Ammon's horn (tissue), 1 donor: Measurements from ENCODE around the gene SNX32.
A peak's percentile ranks its signal among the peaks of the same experiment; 100 is the strongest.

ENCODE experiments used
- DNase-seq: peaks from one replicate; pipeline ENCODE4 v3.0.0-alpha.2; 2016; ENCODE audit warnings: low spot score

The SNX32 gene

DNA sequence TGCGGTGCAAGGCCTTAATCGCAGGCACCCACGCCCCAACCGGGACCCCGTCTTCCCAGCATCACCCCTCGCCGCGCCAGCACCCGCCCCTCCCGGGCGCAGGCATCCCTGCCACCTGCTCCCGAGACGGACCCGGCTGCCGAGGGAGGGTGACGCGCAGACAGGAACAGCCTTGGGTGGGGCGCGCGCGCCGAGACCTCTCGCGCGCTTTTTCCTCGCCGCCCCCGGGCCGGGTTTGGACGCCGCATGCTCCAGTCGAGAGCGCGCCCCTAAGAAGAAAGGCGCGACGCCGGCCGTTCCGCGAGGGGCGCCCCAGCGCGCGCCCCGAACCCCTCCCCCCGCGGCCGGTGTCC is 23.7 kb downstream of the SNX32 start:
- DNase-seq = no peak

DNA sequence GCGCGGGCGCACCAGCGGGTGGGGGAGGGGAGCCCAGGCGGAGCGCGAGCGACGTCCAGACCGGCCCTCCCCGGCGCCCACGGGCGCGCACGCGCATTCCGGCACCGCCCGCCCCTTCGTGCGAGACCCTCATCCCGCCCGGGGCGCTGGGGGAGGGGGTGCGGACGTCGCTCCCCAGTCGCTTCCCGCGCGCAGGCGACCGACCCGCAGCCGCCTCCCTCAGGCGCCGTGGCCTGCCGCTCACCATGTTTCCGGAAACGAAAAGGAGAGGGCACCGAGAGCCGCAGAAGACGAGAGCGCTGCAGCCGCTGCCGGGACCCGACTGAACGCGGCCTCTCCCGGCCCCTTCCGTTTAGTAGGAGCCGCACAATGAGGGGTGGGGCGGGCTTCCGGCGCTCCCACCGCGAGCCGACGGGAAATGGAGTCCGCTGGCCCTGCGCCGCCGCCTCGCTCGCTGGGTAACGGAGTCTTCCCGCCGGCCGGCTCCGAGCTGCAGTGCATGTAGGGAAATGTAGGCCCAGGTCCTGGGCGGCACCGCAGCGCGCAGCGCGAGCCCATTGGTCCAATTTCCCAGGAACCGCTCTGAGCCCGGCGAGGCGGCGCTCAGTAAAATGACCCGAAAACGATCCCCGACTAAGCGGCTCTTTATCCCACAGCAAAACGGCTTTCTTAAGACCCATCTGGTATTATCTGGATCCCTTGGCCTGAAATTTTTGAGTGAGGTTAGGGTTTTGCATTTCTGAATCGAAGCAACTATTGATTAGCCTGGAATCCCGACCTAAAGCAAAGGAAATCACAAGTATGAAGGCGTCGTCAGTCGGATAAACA is 24.3 kb downstream of the SNX32 start, which contains the start of gene CFL1:
Gene CFL1, minus strand, starts transcription at position 328 of the 828 bp plus-strand sequence. Its CDS starts 81 bp downstream, at position 247.
- peak; percentile 98 for DNase-seq

DNA sequence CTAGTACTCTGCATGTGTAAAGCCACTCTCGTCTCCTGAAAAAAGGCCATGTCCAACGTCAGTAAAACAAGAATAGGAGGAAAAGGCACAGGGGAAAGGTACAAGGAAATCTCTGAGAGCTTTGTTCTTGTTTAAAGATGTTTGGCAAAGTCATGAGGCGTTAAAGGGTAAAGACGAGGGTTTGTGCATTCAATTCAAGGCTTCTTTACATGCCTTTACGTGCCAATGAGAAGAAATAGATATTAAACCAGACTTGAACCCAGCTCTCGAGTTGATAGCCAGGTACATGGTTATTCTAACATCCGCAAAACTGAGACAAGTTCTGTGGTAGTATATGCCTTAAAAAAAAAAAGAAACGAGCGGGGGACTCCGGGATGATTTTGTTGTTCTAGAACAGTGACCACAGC is 24.9 kb downstream of the SNX32 start:
- no peak for DNase-seq

DNA sequence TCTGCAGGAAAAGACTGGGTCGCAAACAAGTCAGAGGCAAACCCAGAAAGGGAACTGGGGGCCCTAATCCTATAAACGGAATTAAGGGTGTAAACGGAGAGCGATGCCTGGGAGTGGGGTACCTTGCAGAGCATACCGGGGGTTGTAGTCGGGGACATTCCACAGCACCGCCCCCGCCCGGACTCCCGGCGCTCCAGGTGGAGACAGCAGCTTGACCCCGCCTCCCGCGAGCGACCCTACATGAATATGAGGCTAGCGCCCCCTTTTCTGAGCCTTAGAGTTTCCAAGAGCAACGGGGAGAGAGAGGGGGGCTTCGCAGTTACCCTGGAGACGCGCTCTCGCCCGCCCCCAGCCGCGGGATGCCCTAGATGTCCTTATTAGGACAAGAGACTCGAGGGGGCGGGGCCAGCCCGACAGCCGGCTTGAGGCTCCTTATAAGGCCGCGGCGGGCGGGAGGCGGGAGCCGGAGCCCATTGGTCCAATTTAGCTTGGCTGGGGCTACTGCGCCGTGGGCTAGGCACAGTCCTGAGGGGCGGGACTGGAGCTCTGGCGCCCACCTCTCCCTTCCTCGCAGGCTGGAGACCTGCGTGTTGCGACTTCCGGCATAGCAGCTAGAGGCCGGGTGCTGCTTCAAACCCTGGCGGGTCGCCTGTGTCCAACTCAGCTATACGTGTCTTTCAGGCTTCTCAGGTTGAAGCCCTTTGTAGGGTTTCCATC is 25.5 kb downstream of the SNX32 start:
- peak; percentile 98 for DNase-seq

DNA sequence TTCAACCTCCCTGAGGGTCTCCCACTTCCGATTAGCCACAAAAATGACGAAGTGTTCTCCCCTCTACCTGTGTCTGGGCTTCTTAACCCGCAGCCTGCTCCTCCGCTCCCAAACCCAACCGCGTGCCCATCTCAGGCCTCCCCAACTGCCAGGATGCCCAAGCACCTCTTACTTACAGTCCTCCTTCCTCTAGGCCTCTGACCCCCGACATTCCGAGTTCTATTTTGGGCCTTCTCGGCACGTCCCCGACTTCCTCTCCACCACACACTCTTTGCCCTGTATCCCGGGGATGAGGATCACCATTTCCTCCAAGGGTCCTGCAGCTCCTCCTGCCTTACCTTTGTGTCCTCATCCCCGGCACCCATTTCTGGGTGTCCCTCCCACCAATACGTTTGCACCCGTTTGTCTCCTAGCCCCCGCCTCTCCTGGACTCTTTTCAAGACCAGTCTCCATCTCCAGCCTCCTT is 26.1 kb downstream of the SNX32 start:
- peak; percentile 42 for DNase-seq

DNA sequence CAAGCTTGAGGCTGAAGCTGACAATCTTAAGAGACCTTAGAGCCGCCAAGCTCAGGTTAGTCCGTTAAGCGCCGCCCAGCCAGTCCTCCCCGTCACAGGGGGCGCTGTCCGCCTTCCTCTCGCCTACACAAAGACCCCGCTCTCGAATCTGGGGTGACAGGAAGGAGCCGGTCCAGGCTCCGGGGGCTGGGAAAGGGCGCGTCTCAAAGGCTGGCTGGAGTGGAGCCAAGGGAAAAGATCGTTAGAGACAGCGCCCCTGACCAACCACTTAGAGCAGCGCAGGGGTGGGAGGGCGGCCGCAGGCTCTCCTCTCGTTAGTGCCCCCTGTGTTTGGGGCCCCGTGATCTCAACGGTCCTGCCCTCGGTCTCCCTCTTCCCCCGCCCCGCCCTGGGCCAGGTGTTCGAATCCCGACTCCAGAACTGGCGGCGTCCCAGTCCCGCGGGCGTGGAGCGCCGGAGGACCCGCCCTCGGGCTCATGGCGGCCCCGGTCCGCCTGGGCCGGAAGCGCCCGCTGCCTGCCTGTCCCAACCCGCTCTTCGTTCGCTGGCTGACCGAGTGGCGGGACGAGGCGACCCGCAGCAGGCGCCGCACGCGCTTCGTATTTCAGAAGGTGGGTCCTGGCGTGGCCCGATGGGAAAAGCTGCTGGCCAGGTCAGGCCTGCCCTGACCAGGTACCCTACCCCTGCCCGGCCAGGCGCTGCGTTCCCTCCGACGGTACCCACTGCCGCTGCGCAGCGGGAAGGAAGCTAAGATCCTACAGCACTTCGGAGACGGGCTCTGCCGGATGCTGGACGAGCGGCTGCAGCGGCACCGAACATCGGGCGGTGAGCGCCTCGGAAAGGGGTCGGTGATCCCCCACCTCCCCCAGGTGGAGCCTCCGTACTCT is 26.8 kb downstream of the SNX32 start, which contains the start of gene MUS81:
Gene MUS81, plus strand, starts transcription at position 156 of the 887 bp plus-strand sequence. Its CDS starts 321 bp downstream, at position 477.
- DNase-seq = peak; percentile 95

DNA sequence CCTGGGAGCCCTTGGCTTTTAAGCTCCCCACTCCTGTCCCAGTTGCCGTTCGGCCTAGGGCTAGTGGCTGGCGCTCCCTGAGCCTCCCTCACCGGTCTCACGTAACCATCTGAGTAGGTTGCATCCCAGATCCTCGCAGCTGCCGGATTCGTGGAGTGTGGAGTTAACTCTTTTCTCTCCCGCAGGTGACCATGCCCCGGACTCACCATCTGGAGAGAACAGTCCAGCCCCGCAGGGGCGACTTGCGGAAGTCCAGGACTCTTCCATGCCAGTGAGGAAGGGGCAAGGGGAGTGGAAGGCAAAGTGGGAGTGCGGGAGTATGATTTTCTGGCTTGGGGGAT is 27.4 kb downstream of the SNX32 start:
- no peak for DNase-seq

DNA sequence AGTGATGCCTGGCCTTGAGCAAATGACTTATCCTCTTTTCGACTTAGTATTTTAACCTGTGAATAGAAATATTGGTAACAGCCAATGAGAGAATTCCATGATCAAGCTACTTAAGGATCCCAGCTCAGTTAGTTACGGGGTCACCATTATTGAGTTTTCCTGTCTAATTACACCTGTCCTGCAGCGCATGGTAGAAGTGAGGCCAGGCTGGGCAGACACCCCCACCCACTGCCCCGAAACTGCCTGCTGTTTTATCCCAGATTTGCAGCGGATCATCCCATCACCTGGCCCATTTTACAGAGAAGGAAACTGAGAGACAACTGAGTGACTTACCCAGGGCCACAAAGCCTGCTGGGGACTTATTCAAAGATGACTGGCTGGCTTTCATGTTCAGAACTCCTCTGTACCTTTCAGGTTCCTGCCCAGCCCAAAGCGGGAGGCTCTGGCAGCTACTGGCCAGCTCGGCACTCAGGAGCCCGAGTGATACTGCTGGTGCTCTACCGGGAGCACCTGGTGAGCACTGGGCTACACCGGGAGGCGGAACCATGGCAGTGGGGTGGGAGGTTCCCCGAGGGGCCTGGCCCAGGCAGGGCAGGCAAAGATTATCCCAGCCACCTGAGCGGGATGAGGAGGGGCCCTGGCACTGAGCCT is 27.9 kb downstream of the SNX32 start:
- DNase-seq = no peak

DNA sequence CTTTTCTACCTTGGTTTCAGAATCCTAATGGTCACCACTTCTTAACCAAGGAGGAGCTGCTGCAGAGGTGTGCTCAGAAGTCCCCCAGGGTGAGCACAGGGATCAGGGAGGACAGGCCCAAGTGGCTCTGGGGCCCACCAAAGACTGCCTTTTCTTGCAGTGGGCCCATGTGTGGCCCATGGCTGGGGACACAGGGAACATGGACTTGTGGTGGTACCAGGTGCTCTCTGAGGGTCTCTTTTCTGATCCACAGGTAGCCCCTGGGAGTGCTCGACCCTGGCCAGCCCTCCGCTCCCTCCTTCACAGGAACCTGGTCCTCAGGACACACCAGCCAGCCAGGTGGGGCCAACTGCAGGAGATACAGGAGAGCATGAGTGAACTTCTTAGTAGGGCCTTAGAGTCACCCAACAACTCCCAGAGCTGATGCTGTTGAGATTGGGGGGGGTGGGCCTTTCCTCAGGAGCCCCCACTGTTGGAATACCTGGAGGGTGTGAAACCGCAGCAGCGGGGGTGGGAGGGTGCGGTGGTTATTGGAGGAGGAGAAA is 28.5 kb downstream of the SNX32 start:
- no peak for DNase-seq

DNA sequence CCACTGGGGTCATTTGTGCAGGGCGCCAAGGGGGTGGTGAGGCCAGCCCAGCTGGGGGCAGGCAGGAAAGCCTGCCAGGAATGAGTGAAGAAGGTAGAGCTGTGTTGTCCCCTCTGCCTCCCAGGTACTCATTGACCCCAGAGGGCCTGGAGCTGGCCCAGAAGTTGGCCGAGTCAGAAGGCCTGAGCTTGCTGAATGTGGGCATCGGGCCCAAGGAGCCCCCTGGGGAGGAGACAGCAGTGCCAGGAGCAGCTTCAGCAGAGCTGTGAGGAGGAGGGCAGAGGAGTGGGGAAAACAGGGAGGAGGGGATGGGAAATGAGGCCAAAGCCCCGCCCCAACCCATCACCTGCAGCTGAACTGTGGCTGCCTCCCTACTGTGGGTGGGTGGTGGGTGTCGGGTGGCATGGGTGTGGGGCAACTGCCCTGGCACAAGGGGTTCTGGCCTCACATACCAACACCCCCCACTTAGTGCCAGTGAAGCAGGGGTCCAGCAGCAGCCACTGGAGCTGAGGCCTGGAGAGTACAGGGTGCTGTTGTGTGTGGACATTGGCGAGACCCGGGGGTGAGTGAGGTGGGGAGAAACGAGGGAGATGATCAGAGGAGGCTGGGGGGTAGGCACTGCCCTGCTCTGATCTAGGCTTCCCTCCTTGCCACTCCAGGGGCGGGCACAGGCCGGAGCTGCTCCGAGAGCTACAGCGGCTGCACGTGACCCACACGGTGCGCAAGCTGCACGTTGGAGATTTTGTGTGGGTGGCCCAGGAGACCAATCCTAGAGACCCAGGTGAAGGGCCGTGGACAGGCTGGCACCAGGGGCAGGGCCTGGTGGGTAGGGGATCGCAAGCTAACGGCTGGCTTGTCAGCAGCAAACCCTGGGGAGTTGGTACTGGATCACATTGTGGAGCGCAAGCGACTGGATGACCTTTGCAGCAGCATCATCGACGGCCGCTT is 29.5 kb downstream of the SNX32 start:
- DNase-seq = no peak

DNA sequence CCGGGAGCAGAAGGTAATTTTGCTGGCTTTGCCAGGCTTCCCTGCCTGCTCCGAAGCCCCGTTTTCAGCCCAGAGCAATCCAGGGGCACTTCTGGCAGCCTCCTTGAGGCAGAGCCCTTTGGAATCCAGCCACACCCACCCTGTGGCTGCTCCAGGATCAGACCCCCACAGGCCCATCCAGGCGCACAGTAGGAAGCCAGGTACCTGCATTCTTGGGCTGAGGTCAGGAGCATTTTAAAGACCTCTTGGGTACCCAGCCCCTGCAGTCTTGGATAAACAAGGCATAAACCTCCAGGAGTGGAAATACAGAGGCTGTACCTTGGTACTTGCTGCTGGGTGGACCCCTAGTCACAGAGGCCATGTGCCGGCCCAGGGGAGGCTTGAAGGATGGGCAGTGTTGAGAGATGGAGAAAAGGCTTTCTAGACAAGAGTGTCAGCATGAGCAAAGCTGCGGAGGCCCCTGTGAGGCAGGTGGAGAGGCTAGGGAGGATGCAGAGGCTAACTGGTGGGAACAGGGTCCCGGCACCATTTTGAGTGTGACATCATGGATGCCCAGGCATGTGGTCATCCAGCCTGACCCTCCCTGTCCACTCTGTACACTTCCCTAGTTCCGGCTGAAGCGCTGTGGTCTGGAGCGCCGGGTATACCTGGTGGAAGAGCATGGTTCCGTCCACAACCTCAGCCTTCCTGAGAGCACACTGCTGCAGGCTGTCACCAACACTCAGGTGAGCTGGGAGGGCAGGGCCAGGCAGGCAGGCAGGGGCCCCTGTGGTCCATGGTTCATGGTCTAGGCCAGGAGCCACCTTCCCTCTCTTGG is 30.3 kb downstream of the SNX32 start:
- DNase-seq = no peak

DNA sequence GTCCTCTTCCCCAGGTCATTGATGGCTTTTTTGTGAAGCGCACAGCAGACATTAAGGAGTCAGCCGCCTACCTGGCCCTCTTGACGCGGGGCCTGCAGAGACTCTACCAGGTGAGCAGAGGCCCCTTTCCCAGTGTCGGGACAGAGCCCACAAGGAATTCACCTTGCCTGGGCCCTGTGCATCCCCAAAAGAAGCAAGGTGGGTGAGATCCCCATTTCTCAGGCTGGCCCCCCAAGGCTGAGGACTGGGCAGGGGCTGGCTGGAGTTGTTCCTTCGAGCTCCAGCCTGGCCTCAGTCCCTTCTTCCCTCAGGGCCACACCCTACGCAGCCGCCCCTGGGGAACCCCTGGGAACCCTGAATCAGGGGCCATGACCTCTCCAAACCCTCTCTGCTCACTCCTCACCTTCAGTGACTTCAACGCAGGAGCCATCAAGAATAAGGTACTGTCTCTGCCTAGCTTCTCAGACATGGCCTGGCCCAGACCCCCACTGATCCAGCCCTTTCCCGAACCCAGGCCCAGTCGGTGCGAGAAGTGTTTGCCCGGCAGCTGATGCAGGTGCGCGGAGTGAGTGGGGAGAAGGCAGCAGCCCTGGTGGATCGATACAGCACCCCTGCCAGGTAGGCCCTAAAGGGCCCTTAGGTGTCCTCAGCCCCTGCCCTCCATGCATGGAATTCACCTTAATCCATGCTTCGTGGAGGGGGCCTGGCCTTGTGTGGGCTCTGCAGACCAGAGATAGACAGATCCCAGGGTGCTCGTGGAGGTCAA is 31.1 kb downstream of the SNX32 start:
- no peak for DNase-seq

DNA sequence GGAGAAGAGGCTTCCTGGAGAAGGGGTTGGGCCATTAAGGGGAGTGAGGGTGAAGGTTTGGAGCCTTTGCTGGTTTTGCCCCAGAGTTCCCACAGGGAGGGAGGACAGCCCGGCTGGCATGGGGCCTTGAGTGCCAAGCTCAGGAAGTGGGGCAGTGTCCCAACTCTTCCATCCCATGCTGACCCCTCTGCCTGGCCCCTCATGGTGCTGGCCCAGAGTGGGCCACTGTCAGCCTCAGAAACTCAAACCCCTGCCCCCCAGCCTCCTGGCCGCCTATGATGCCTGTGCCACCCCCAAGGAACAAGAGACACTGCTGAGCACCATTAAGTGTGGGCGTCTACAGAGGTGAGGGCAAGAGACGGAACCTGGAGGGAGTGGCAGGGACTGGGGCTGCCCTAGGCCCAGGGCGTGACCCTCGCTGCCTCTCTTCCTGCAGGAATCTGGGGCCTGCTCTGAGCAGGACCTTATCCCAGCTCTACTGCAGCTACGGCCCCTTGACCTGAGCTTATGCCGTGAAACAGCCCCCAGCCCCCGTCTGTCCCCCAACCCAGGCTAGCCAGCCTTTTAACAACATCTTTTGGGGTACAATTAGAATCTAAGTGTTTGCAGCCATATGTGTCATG is 31.9 kb downstream of the SNX32 start:
- DNase-seq = no peak

DNA sequence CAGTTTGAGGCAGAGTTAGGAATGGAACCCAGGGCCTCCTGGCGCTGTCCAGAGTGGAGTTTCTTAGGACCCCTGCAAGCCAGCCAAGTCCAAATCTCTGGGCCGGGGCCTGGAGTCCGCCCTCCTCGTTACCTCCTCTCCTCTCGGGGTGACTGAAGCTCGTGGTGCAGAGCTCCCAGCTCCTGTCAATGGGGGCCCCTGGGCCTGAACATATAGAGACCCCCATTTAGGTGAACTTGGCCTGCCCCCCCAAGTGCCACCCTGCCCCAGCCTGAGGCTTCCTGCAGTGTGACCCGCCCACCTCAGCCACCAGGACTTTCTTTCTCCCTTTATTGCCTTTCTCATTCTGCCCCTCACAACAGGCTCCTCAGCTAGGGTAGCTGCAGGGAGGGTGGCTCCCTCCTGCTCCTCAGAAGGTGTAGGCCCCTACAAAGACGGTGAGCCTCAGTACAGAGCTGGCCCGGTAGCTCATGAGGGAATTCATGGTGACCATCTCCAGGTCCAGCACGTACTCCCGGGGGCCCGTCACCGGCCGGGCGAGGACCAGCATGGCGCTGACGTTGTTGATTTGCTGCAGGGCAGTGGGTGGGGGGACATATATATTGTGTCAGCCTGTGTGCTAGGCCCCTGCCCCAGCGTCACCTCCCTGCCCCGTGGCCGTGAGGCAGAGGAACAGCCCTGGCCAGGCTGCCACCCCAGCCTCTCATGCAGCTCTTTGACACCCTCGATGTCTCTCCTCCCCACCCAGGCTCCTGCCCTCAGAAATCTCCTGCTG is 32.9 kb downstream of the SNX32 start:
- DNase-seq = no peak

DNA sequence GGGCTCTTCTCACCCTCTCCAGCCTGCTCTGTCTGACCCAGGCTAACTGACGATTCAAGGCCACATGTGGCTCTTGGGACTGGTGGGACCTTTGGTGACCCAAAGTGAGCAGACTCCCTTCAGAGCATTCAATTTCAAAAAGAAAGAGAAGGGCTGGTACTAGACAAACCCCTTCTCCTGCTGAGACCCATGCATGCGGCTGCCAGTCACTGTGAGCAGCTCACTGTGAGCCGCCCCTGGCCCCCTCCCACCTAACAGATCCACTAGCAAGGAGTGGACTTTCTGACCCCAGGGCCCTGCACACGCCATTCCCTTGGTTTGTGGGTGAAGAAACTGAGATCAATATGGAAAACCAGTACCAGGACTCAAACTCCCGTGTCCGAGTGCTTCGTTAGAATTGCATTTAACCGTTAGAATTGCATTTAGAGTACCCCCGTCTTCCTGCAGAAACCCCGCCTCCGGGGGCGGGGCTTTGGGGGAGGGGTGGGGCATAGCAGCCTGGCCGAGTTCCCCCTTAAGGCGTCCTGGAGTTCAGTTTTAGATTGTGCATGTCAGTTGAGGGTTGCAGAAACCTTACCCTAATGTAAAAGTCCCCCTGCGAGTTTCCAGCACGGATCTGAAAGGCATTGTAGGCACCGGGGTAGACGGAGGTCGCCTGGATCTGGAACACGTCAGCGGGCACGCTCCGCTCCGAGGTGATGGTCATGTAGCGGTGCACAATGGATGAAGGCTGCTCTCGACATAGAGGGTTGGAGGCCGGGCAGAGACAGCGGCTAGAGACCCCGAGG is 33.7 kb downstream of the SNX32 start:
- no peak for DNase-seq

DNA sequence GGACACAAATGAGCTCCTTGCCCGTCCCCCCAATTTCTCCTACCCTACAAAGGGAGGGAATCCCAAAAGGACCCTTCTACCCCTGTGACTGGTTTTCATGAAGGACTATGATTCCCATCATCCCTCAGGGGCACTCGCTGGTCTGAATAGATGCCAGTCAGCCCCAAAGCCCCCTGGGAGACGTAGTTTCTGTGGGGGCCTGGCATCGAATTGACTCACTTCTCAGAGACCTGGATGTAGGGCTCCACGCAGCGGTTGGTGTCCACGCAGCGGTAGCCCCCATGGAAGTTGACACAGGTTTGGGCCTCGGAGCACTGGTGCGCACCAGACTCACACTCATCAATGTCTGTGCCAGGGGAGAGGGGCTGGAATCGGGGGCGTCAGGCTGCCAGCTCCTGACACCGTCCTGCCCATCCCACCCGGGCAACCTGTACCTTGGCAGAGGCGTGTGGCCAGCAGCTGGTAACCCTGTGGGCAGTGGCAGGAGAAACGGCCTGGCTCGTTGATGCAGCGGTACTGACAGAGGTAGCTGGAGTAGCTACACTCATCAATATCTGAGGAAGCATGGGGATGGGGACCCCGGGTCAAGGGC is 34.4 kb downstream of the SNX32 start:
- DNase-seq = peak; percentile 54
